Endothelial cell of umbilical vein (primary cell): ENCODE results near the gene CCER1. TPM values are rescaled to one million over a fixed set of nuclear protein-coding genes. Genes with fewer than 3 reads are reported as not detected.

Source experiments
- BruUV-seq: library from RNA; stranded (reverse); fragments of 400-500 nt; replicated peaks from 2 replicates; lab custom pipeline; 2021; lab: Mats Ljungman, UMichigan
- CTCF ChIA-PET: fragments of 300-600, 350-600 bp; sonication (Branson Sonifier 250); formaldehyde crosslinking; loops from one replicate; lab custom pipeline; 2021; ENCODE audit warnings: antibody characterized with exemption, inconsistent platforms; lab: Charles Lee
- POLR2A ChIA-PET: fragments of 300-600, 350-600 bp; sonication (Branson Sonifier 250); formaldehyde crosslinking; loops from one replicate; lab custom pipeline; 2021; ENCODE audit warnings: antibody characterized with exemption, inconsistent platforms; lab: Charles Lee
- DNase-seq: peaks from one replicate; pipeline ENCODE4 v3.0.0-alpha.2; 2011; ENCODE audit warnings: low read depth, low spot score
- FAIRE-seq: peaks from 2 replicates; lab custom pipeline; 2011; peaks lifted over from hg19 to GRCh38; lab: Jason Lieb, UNC
- H2AFZ ChIP-seq: 2 replicates; pipeline ENCODE4 v1.6.0; 2012; ENCODE audit warnings: low read depth, low read length, control low read depth, inconsistent platforms
- H3K27ac ChIP-seq: 2 replicates; pipeline ENCODE4 v1.5.1; 2011; ENCODE audit warnings: low read depth, mild to moderate bottlenecking, control low read depth, low read length, moderate library complexity; ENCODE audit not compliant: insufficient read depth
- H3K27me3 ChIP-seq, 2 experiments: 2 replicates each; pipeline versions ENCODE4 v1.6.0 to v1.6.1; 2011; ENCODE audit warnings: low read length in 2 of 2, mixed read lengths in 1 of 2; ENCODE audit not compliant: control insufficient read depth in 2 of 2, insufficient read depth in 2 of 2
- H3K36me3 ChIP-seq, 2 experiments: 2 replicates in 1 of 2; 3 replicates in 1 of 2; pipeline ENCODE4 v1.5.1; 2011; ENCODE audit warnings: low read length in 2 of 2, mild to moderate bottlenecking in 1 of 2, moderate library complexity in 1 of 2; ENCODE audit not compliant: control insufficient read depth in 2 of 2, insufficient read depth in 2 of 2; ENCODE audit errors: extremely low read depth in 1 of 2
- H3K4me1 ChIP-seq: 3 replicates; pipeline ENCODE4 v1.5.1; 2011; ENCODE audit warnings: mild to moderate bottlenecking, low read length; ENCODE audit not compliant: control insufficient read depth, insufficient read depth; ENCODE audit errors: extremely low read depth
- H3K4me2 ChIP-seq: 2 replicates; pipeline ENCODE4 v1.6.1; 2011; ENCODE audit warnings: low read length, control low read depth, mixed read lengths; ENCODE audit not compliant: insufficient read depth
- H3K4me3 ChIP-seq, 3 experiments: fragments of 200-600 bp in 1 of 3; sonication (generic), shearing (Covaris generic) in 1 of 3; replicated peaks in 1 of 3; 2 replicates each; pipeline ENCODE4 v1.5.1; 2011 to 2016; ENCODE audit warnings: control low read depth in 3 of 3, low read length in 3 of 3, mild to moderate bottlenecking in 2 of 3, inconsistent platforms in 1 of 3, low read depth in 1 of 3, moderate library complexity in 1 of 3; ENCODE audit not compliant: insufficient read depth in 1 of 3
- H3K79me2 ChIP-seq: 2 replicates; pipeline ENCODE4 v1.6.0; 2012; ENCODE audit warnings: low read length, inconsistent platforms; ENCODE audit not compliant: control insufficient read depth, insufficient read depth
- H3K9ac ChIP-seq: replicated peaks from 2 replicates; pipeline ENCODE3; 2011; ENCODE audit warnings: low read length, control low read depth; ENCODE audit not compliant: insufficient read depth; ENCODE audit errors: extremely low read depth
- H3K9me1 ChIP-seq: replicated peaks from 3 replicates; pipeline ENCODE4 v1.6.0; 2011; ENCODE audit warnings: mild to moderate bottlenecking, low read length; ENCODE audit not compliant: control insufficient read depth, insufficient read depth; ENCODE audit errors: extremely low read depth
- H3K9me3 ChIP-seq: replicated peaks from 2 replicates; pipeline ENCODE4 v1.5.1; 2012; ENCODE audit warnings: low read length, inconsistent platforms; ENCODE audit not compliant: control insufficient read depth, insufficient read depth
- H4K20me1 ChIP-seq: replicated peaks from 2 replicates; pipeline ENCODE3; 2011; ENCODE audit warnings: mild to moderate bottlenecking, low read length; ENCODE audit not compliant: control insufficient read depth, insufficient read depth; ENCODE audit errors: extremely low read depth
- CTCF ChIP-seq, 2 donors: IDR thresholded peaks; 1 replicate in 1 of 2; 2 replicates in 1 of 2; pipeline ENCODE4 v1.5.1; 2011; ENCODE audit warnings: low read length in 2 of 2, mild to moderate bottlenecking in 2 of 2, moderate library complexity in 2 of 2, control low read depth in 1 of 2, inconsistent platforms in 1 of 2, low read depth in 1 of 2; ENCODE audit not compliant: insufficient read depth in 1 of 2; ENCODE audit errors: extremely low read depth in 1 of 2
- EZH2 ChIP-seq: IDR thresholded peaks from 2 replicates; pipeline ENCODE4 v1.6.1; 2012; ENCODE audit warnings: borderline replicate concordance, low read depth, mild to moderate bottlenecking, moderate library complexity, low read length, inconsistent platforms; ENCODE audit not compliant: severe bottlenecking
- FOS ChIP-seq: IDR thresholded peaks from 2 replicates; pipeline ENCODE4 v1.6.1; 2011; ENCODE audit warnings: mild to moderate bottlenecking, low read length, moderate library complexity, borderline replicate concordance; ENCODE audit not compliant: insufficient read depth
- GATA2 ChIP-seq: IDR thresholded peaks from 2 replicates; pipeline ENCODE4 v1.7.0; 2011; ENCODE audit warnings: low read depth, mild to moderate bottlenecking, moderate library complexity, mixed read lengths, low read length; ENCODE audit not compliant: insufficient read length, insufficient read depth
- JUN ChIP-seq: IDR thresholded peaks from 2 replicates; pipeline ENCODE4 v1.6.1; 2011; ENCODE audit warnings: borderline replicate concordance, low read depth; ENCODE audit not compliant: insufficient read length, insufficient read depth
- MAX ChIP-seq: IDR thresholded peaks from 2 replicates; pipeline ENCODE4 v1.6.1; 2011; ENCODE audit not compliant: insufficient read depth, insufficient read length
- MYC ChIP-seq: IDR thresholded peaks from one replicate; pipeline ENCODE4 v1.6.1; 2011; ENCODE audit warnings: mild to moderate bottlenecking, low read depth, low read length
- POLR2A ChIP-seq: IDR thresholded peaks from 2 replicates; pipeline ENCODE4 v1.6.1; 2012; ENCODE audit warnings: low read depth, mild to moderate bottlenecking, control low read depth, low read length
- POLR2AphosphoS5 ChIP-seq: IDR thresholded peaks from 2 replicates; pipeline ENCODE4 v1.6.1; 2012; ENCODE audit warnings: low read depth, mild to moderate bottlenecking, control low read depth, low read length, moderate library complexity; ENCODE audit not compliant: insufficient read depth
- dilution Hi-C: fragments of 300-500 bp; cut with MboI; formaldehyde crosslinking; loops from one replicate; pipeline ENCODE4 v1.15.0; 2019; ENCODE audit warnings: low sequenced_read_pairs; ENCODE audit not compliant: extremely low pct_ligation_motif_present
- intact Hi-C: fragments of 100-400 bp; cut with micrococcal nuclease; formaldehyde crosslinking; loops from one replicate; pipeline ENCODE4 v1.10.0; 2022
- polyA plus RNA-seq, 4 experiments: library from polyadenylated mRNA; depleted of rRNA in 3 of 4; stranded (reverse) in 3 of 4; unstranded in 1 of 4; fragments of >200 nt; gene quantifications; 2 replicates each; pipeline versions ENCODE4 v1.2.1 to v1.2.3, GENCODE V29; 2011 to 2012; ENCODE audit warnings: missing spikeins in 1 of 4
- total RNA-seq: library from RNA; stranded (reverse); gene quantifications from 2 replicates; pipeline ENCODE4 v1.2.3, GENCODE V29; 2021

Gene CCER1
- total and polyA plus RNA-seq, 2 donors (not counting 3 experiments of a cell fraction or from before 2014, with no cell fraction given): not detected

- no peak for DNase-seq
- intact Hi-C loops (no loop called here), dilution Hi-C loops (no loop called here)
- ChIA-PET POLR2A (no interaction called here), CTCF (interaction anchor here (1.0 kb wide), 1 partner anchor 23 kb away, joined by 3 read pairs; no protein-coding TSS in a partner anchor)
- BruUV-seq: no TSS peak
- Histone ChIP-seq H3K9me1 (no peaks in the 10 kb centered on the region), H3K4me1 (no peaks in the 10 kb centered on the region), H3K9ac (no peak overlapping the region), H3K4me3 (no peak overlapping the region), H4K20me1 (no peaks in the 10 kb centered on the region), H3K27ac (no peak overlapping the region), H3K27me3 (no peaks in the 10 kb centered on the region), H3K9me3 (no peaks in the 10 kb centered on the region), H3K4me2 (no peak overlapping the region), H3K36me3 (no peaks in the 10 kb centered on the region), H3K79me2 (no peaks in the 10 kb centered on the region), H2AFZ (no peak overlapping the region)
- no peak for FAIRE-seq
- TF ChIP-seq MYC: no peak
- TF ChIP-seq JUN: no peak
- TF ChIP-seq POLR2AphosphoS5: no peak
- TF ChIP-seq EZH2: no peak
- no peak for TF ChIP-seq FOS
- no peak for TF ChIP-seq POLR2A
- no peak for TF ChIP-seq GATA2
- no peak for TF ChIP-seq CTCF (IDR thresholded peaks at IDR 0.05; ENCODE audit: extremely low read depth in 1 of 2, insufficient read depth in 1 of 2, low read depth in 1 of 2, low read length in 2 of 2)
- TF ChIP-seq MAX: no peak
Observed at GRCh38 chr12:90963946-90964345, 9.0 kb upstream of the CCER1 start.
